Lung (tissue), 12 donors: ENCODE data around the gene SMTNL2. TPM values are rescaled to one million over a fixed set of nuclear protein-coding genes. Genes with fewer than 3 reads are reported as not detected.

ENCODE experiments used
- ATAC-seq: fragments of 200-7000 bp; cut with Tn5 transposase; one replicate; pipeline ENCODE4 v1.9.1; 2020; ENCODE audit warnings: moderate number of reproducible peaks; ENCODE audit not compliant: insufficient read depth, low FRiP score
- DNase-seq, 3 donors: peaks; one replicate each; pipeline ENCODE4 v3.0.0-alpha.2; 2013 to 2017
- H3K27ac ChIP-seq, 2 donors: one replicate each; pipeline ENCODE4 v1.5.1; 2013; ENCODE audit warnings: mild to moderate bottlenecking in 2 of 2, moderate library complexity in 2 of 2, control low read depth in 1 of 2, inconsistent platforms in 1 of 2, low read depth in 1 of 2, low read length in 1 of 2
- H3K27me3 ChIP-seq, 3 donors: one replicate each; pipeline ENCODE4 v1.5.1; 2013; ENCODE audit warnings: low read length in 2 of 3; ENCODE audit not compliant: control insufficient read depth in 3 of 3, insufficient read depth in 3 of 3
- H3K36me3 ChIP-seq, 4 donors: one replicate each; pipeline ENCODE4 v1.5.1; 2013; ENCODE audit warnings: low read length in 4 of 4, mild to moderate bottlenecking in 1 of 4, moderate library complexity in 1 of 4; ENCODE audit not compliant: control insufficient read depth in 4 of 4, insufficient read depth in 4 of 4
- H3K4me1 ChIP-seq, 5 donors: one replicate each; pipeline ENCODE4 v1.5.1; 2013; ENCODE audit warnings: low read length in 5 of 5, mild to moderate bottlenecking in 2 of 5, moderate library complexity in 1 of 5; ENCODE audit not compliant: control insufficient read depth in 5 of 5, insufficient read depth in 5 of 5
- H3K4me3 ChIP-seq: one replicate; pipeline ENCODE4 v1.5.1; 2013; ENCODE audit warnings: mild to moderate bottlenecking, control low read depth, moderate library complexity
- H3K9ac ChIP-seq, 2 donors: one replicate each; pipeline ENCODE4 v1.5.1; 2013; ENCODE audit warnings: low read length in 2 of 2, control low read depth in 1 of 2; ENCODE audit not compliant: insufficient read depth in 1 of 2
- H3K9me3 ChIP-seq, 4 donors: one replicate each; pipeline ENCODE4 v1.5.1; 2013; ENCODE audit warnings: low read length in 3 of 4, mild to moderate bottlenecking in 1 of 4, moderate library complexity in 1 of 4; ENCODE audit not compliant: control insufficient read depth in 4 of 4, insufficient read depth in 3 of 4
- WGBS, 2 donors: extraction: QIAGEN DNeasy Blood & Tissue Kit; methylation state at CpG; one replicate each; pipeline ENCODE4 v1.1.7; 2013; 5-methylcytosine and 5-hydroxymethylcytosine counted together
- polyA plus RNA-seq, 2 donors: library from polyadenylated mRNA; stranded (reverse); fragments of 200-250 nt; gene quantifications; one replicate each; pipeline ENCODE4 v1.2.1, GENCODE V29; 2013
- total RNA-seq, 2 donors: library from RNA; depleted of rRNA in 1 of 2; stranded (reverse); fragments of >200 nt in 1 of 2; gene quantifications; one replicate each; pipeline ENCODE4 v1.2.1, GENCODE V29; 2014 to 2021
- TF ChIP-seq, protein P1 (sequence below): IDR thresholded peaks from 2 replicates; pipeline ENCODE4 v1.5.1; 2012; ENCODE audit warnings: mild to moderate bottlenecking; ENCODE audit errors: control extremely low read depth, extremely low read depth
- donor health status: control.
- donor health status: control.
- donor health status: Bipolar disorder and iron deficiency.
- donor health status: healthy.
- donor health status: DM: yes; HTN: yes; CAD: no.

Gene SMTNL2
- total and polyA plus RNA-seq, 4 donors, result 1.5 to 18.1 (median 6.9) TPM

- H3K36me3 ChIP-seq, result no peaks in the 10 kb centered on the region
- 65 to 67% methylated on average over 15 of the region's 15 CpGs for WGBS, 2 donors
- no peak for ATAC-seq
- H3K9ac ChIP-seq, result no peak overlapping the region
- no peak for DNase-seq
- peaks cover 0 to 3% (median 0%) of the 10 kb centered on the region in 4 donors for H3K9me3 ChIP-seq
- H3K27ac ChIP-seq, result no peak overlapping the region
- TF ChIP-seq, protein P1, sequence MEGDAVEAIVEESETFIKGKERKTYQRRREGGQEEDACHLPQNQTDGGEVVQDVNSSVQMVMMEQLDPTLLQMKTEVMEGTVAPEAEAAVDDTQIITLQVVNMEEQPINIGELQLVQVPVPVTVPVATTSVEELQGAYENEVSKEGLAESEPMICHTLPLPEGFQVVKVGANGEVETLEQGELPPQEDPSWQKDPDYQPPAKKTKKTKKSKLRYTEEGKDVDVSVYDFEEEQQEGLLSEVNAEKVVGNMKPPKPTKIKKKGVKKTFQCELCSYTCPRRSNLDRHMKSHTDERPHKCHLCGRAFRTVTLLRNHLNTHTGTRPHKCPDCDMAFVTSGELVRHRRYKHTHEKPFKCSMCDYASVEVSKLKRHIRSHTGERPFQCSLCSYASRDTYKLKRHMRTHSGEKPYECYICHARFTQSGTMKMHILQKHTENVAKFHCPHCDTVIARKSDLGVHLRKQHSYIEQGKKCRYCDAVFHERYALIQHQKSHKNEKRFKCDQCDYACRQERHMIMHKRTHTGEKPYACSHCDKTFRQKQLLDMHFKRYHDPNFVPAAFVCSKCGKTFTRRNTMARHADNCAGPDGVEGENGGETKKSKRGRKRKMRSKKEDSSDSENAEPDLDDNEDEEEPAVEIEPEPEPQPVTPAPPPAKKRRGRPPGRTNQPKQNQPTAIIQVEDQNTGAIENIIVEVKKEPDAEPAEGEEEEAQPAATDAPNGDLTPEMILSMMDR, result no peak
- no peak overlapping the region for H3K4me3 ChIP-seq
- H3K27me3 ChIP-seq, result no peaks in the 10 kb centered on the region
- H3K4me1 ChIP-seq, result peaks cover 0 to 14% (median 3%) of the 10 kb centered on the region in 5 donors
These were observed 33.4 kb downstream of the SMTNL2 start for GRCh38 chr17:4617590-4618351.

- TF ChIP-seq, protein P1, result no peak
- Histone ChIP-seq H3K27ac (no peak overlapping the region), H3K9ac (no peak overlapping the region), H3K9me3 (peaks cover 0 to 3% (median 0%) of the 10 kb centered on the region in 4 donors), H3K4me3 (no peak overlapping the region), H3K4me1 (peaks cover 0 to 21% (median 8%) of the 10 kb centered on the region in 5 donors), H3K36me3 (no peaks in the 10 kb centered on the region), H3K27me3 (no peaks in the 10 kb centered on the region)
- 90 to 99% methylated on average over 4 of the region's 4 CpGs for WGBS, 2 donors
- DNase-seq (no peak), ATAC-seq (no peak)
These were observed 36.3 kb downstream of the SMTNL2 start for GRCh38 chr17:4620531-4621101.

DNA sequence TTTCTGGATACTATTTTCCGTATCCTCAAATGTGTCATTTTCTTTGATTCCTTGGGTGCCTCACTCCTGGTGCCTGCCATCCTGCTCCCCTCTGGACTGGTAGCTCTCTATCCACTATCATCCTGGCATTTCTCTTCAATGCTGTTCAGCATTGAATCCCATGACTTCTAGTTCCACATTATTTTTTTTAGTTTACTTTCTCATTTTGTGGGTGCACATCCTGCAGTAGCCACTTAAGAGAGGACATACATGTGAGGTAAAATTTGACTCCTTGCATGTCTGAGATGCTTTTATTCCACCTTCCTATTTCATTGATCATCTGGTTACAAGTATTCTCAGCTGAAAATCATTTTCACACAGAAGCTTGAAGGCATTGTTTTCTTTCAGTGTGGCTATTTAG, 38.0 kb downstream of the SMTNL2 start:
- no peak overlapping the region for H3K27ac ChIP-seq
- H3K4me1 ChIP-seq, result peaks cover 0 to 24% (median 4%) of the 10 kb centered on the region in 5 donors
- no peaks in the 10 kb centered on the region for H3K27me3 ChIP-seq
- TF ChIP-seq, protein P1, result no peak
- no peak for DNase-seq
- peaks cover 0 to 3% (median 0%) of the 10 kb centered on the region in 4 donors for H3K9me3 ChIP-seq
- no peak overlapping the region for H3K9ac ChIP-seq
- no peaks in the 10 kb centered on the region for H3K36me3 ChIP-seq
- no peak for ATAC-seq
- WGBS, 2 donors, result 96 to 98% methylated on average over 1 of the region's 1 CpG
- H3K4me3 ChIP-seq, result no peak overlapping the region
